Skin epidermis (tissue), 12 donors: Measurements from ENCODE around the gene JPH4.

ENCODE experiments used
- H3K27ac ChIP-seq, 21 experiments: fragments of 200-600 bp; sonication (generic) in 11 of 21; one replicate each; pipeline ENCODE4 v1.5.0; 2020; ENCODE audit warnings: mild to moderate bottlenecking in 3 of 21, inconsistent platforms in 2 of 21, moderate library complexity in 2 of 21
- H3K4me3 ChIP-seq, 7 experiments: fragments of 200-600 bp; sonication (generic) in 2 of 7; one replicate each; pipeline ENCODE4 v1.5.0; 2020; ENCODE audit warnings: inconsistent platforms in 2 of 7, mild to moderate bottlenecking in 2 of 7, moderate library complexity in 1 of 7

Gene JPH4

GRCh38 chr14:23582906-23583760 is 4.5 kb upstream of the JPH4 start:
- Histone ChIP-seq H3K4me3 (no peak overlapping the region), H3K27ac (no peak overlapping the region)

GRCh38 chr14:23580948-23581281 is 2.3 kb upstream of the JPH4 start:
- Histone ChIP-seq H3K27ac (no peak overlapping the region), H3K4me3 (no peak overlapping the region)

- no peak overlapping the region for H3K27ac ChIP-seq
Measured at GRCh38 chr14:23580152-23580926, 1.7 kb upstream of the JPH4 start.

GRCh38 chr14:23579739-23580138 is 1.1 kb upstream of the JPH4 start:
- no peak overlapping the region for H3K27ac ChIP-seq
- no peak overlapping the region for H3K4me3 ChIP-seq

More at GRCh38 chr14:23580152-23580926, 1.7 kb upstream of the JPH4 start:
- no peak overlapping the region for H3K4me3 ChIP-seq

GRCh38 chr14:23579311-23579630 is 681 bp upstream of the JPH4 start:
- Histone ChIP-seq H3K27ac (no peak overlapping the region), H3K4me3 (no peak overlapping the region)

GRCh38 chr14:23577710-23578392 is 739 bp downstream of the JPH4 start:
- H3K27ac ChIP-seq: no peak overlapping the region
- H3K4me3 ChIP-seq: peak overlapping the region in 1 of 7 experiments; percentile 16

GRCh38 chr14:23577004-23577681 is 1.4 kb downstream of the JPH4 start:
- Histone ChIP-seq H3K27ac (no peak overlapping the region), H3K4me3 (peak overlapping the region in 3 of 7 experiments; percentile 5 to 23 (median 16))

- Histone ChIP-seq H3K4me3 (no peak overlapping the region), H3K27ac (peak overlapping the region in 2 of 21 experiments; percentile 5 to 8)
Measured at GRCh38 chr14:23573384-23574015, 5.1 kb downstream of the JPH4 start.

- peak overlapping the region in 3 of 21 experiments; percentile 5 to 55 (median 31) for H3K27ac ChIP-seq
Measured at GRCh38 chr14:23572836-23573235, 5.8 kb downstream of the JPH4 start.

GRCh38 chr14:23572524-23572828 is 6.1 kb downstream of the JPH4 start:
- Histone ChIP-seq H3K27ac (peak overlapping the region in 7 of 21 experiments; percentile 5 to 55 (median 31)), H3K4me3 (no peak overlapping the region)

More at GRCh38 chr14:23572836-23573235, 5.8 kb downstream of the JPH4 start:
- no peak overlapping the region for H3K4me3 ChIP-seq

- Histone ChIP-seq H3K27ac (peak overlapping the region in 9 of 21 experiments; percentile 6 to 55 (median 47)), H3K4me3 (no peak overlapping the region)
Measured at GRCh38 chr14:23571701-23572523, 6.7 kb downstream of the JPH4 start.

- Histone ChIP-seq H3K4me3 (no peak overlapping the region), H3K27ac (peak overlapping the region in 1 of 21 experiments; percentile 50)
Measured at GRCh38 chr14:23570806-23571483, 7.6 kb downstream of the JPH4 start.

GRCh38 chr14:23569443-23570151 is 9.0 kb downstream of the JPH4 start:
- H3K4me3 ChIP-seq: no peak overlapping the region
- H3K27ac ChIP-seq: peak overlapping the region in 8 of 21 experiments; percentile 7 to 87 (median 59)

- H3K27ac ChIP-seq: peak overlapping the region in 15 of 21 experiments; percentile 7 to 95 (median 82)
- no peak overlapping the region for H3K4me3 ChIP-seq
Measured at GRCh38 chr14:23568600-23569331, 9.8 kb downstream of the JPH4 start.

GRCh38 chr14:23568021-23568599 is 10.5 kb downstream of the JPH4 start:
- Histone ChIP-seq H3K4me3 (peak overlapping the region; percentile 38 to 72 (median 52)), H3K27ac (peak overlapping the region in 20 of 21 experiments; percentile 7 to 95 (median 82))
